GM19351 (cell line): ENCODE results near the gene TASOR2.
A peak's percentile ranks its signal among the peaks of the same experiment; 100 is the strongest.

Experiments used
- ATAC-seq: cut with Tn5 transposase; IDR thresholded peaks from one replicate; pipeline ENCODE4 v1.9.1; 2021; ENCODE audit warnings: mild to moderate bottlenecking, moderate library complexity; ENCODE audit not compliant: unreplicated experiment

Gene TASOR2, protein sequence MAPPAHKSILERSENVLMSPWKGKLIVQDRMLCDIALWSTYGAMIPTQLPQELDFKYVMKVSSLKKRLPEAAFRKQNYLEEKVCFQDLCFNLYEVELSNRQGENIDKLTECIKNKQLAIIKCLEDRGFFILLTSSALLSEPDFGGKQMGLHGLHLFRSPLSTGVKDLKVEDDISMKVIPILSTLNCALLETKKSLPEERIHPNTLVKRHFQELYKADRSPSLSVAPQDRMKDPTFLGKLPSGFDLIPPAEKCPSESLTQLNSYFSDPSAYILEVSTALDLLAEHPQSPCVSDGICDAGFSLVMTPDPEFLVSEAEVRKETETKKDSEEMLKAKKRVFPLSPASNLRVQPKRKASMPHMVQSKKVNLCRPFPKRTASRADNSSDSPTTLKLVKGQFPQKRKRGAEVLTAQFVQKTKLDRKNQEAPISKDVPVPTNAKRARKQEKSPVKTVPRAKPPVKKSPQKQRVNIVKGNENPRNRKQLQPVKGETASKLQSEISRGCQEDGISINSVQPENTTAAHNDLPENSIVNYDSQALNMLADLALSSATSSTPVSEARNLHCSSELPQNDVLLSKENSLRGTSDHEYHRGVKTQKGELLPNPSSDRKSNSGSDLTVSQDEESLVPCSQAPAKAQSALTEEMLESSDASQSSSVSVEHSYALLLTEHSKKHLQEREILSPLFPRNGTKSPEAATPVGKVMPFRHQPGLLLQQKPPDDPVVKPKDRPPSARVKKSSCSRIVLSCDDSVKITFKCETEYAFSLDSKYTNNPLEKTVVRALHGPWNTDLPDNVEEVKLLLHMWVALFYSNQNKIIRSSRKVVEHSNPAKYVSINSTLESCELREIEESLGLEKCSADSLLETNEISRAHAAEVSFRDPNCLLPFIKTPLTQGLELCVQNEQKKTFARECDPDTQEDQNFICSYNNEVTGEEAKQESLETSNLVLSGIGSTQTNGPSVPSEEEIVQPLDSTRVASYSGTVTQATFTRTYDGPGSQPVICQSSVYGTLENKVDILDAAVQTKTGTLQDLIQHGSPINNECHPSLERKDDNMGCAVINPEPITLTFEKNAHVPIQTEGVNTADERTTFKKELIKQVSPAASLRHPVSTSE (N-terminal part only)

DNA sequence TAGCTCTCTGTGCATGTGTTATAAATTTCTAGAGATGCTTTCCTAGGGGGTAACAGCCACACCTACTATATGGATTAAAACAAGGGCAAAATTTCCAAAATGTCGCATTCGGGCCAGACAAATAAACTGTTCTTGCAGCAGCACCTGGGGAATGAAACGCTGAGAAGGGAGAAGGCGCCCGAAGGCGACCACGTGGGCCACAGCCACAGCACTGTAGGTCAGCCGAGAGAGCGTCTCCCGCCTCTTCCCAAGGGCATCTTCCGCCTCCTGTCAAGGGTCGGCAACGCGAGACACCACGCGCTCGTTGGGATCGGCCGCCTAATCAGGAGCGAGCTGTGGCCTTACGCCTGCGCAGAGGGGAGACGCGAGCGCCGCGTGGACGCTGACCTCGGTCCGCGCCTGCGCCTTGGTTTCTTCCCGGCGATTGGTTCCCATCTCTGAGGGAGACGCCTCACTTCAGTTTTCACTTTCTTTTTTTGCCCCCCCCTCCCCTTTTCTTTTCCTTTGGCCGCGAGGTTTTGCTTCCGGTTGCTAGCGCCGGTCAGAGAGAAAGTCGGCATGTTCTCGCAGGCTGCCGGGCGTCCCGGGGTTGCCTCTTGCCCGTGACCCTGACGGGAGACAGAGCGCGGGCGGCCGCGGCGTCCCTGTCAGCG is at the start of gene TASOR2:
TASOR2 (plus strand) TSS at position 521 of the 653 bp plus-strand sequence. CDS start 35,805 bp downstream, outside the sequence.
- peak; percentile 66 for ATAC-seq

- ATAC-seq = no peak
These were observed 49.7 kb upstream of the TASOR2 start for GRCh38 chr10:5634918-5635317.

GRCh38 chr10:5638494-5638893 is 46.1 kb upstream of the TASOR2 start:
- no peak for ATAC-seq

DNA sequence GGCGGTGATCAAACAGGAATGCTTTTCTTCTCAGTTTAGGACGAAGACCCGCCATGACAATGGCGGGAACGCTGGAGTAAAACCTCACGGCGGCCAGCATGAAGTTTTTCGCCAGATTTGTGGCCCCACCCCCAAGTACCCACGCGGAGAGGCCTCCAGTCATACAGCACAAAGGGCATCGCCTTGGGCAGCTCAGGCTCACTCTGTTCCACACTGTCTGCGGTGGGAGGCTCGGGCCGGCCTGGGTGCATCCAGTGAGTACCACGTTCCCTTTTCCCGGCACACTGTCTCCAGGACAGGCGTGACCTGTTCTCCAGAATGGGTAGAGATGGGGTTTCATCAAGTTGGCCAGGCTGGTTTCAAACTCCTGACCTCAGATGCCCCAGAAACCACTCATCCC is 45.6 kb upstream of the TASOR2 start:
- no peak for ATAC-seq

DNA sequence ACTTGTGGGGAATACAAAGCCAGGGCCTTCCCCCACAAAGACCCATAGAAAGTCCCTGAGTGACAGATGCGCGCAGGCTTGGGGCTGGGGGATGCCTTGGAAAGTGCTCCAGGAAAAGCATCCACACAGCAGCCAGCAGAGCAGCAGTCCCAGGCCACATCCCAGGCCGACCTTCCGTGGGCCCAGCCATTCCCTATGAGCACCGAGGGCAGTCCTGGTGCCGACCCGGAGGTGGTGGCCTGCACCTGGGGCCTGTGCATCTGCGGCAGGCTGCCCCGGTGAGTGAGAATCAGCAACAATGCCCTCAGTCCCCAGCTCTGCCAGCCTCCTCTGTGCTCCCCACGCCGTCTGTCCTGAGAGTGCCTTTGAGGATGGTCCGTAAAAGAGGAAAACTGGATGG is 44.6 kb upstream of the TASOR2 start:
- ATAC-seq = no peak

GRCh38 chr10:5640501-5640900 is 44.1 kb upstream of the TASOR2 start:
- no peak for ATAC-seq

GRCh38 chr10:5641501-5641900 is 43.1 kb upstream of the TASOR2 start:
- ATAC-seq = no peak

- no peak for ATAC-seq
These were observed 41.1 kb upstream of the TASOR2 start for GRCh38 chr10:5643346-5644067.

DNA sequence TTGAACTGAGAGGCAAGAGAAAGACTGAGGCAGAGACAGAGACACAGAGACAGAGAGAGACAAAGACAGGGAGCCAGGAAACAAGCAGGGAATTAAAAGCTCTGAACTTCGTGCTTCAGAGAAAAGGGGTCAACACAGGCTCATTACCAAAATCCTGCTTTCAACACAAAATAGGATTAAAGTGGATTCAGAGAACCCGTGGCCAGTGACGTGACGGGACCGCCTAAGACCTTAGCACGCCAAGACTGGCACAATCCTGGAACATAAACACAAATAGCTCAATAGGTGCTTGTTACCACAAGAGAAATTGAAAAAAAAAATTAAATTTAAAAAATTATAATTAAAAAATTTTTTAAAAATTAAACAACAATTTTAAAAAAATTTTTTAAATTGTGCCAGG is 39.7 kb upstream of the TASOR2 start:
- ATAC-seq = no peak

DNA sequence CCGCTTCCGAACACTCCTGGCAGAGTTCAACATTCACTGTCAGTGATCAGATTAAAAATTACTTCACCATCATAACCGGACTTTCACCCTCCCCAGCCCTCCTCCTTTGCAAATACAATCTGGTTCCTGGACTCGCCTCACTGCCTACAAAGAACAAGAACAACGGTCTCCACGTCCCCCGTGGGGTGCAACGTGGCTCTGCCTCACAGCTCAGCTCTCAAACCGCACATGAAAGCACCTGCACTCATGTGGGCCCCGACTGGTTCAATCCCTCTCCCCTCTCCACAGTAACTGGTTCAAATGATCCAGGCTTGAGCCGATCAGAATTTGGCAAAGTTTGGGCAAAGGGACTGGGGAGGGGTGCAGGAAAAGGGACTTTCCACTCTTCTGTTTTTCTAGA is 39.3 kb upstream of the TASOR2 start:
- peak; percentile 53 for ATAC-seq

DNA sequence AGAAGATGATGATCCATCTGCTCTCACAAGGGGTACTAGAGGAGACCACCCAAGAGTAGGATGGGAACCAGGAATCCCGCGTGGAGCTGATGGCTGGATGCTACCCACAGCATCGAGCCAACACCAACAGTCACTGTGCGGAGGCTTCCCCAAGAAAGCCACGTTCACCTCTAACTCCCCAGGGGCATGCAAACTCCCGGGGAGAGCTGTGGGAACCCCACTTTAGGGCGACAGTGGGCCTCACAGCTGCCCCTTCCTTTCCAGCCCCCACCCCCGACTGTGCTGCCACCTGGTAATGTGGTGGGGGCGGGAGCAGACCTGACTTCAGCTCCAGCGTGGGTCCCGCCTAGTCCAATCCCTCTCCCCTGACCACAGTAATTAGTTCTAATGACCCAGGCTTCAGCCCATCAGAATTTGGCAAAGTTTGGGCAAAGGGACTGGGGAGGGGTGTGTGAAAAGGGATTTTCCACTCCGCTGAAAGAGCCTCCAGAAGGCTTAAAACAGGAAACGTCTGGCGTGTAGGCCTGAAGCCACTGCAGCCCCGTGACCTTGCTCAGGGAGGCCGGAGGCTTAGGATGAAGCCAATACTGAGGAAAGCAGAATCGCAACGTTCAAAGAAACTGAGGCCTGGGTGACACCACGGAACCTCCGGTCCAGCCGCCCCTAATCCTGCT is 38.6 kb upstream of the TASOR2 start:
- no peak for ATAC-seq

- no peak for ATAC-seq
These were observed 37.0 kb upstream of the TASOR2 start for GRCh38 chr10:5647507-5648240.

DNA sequence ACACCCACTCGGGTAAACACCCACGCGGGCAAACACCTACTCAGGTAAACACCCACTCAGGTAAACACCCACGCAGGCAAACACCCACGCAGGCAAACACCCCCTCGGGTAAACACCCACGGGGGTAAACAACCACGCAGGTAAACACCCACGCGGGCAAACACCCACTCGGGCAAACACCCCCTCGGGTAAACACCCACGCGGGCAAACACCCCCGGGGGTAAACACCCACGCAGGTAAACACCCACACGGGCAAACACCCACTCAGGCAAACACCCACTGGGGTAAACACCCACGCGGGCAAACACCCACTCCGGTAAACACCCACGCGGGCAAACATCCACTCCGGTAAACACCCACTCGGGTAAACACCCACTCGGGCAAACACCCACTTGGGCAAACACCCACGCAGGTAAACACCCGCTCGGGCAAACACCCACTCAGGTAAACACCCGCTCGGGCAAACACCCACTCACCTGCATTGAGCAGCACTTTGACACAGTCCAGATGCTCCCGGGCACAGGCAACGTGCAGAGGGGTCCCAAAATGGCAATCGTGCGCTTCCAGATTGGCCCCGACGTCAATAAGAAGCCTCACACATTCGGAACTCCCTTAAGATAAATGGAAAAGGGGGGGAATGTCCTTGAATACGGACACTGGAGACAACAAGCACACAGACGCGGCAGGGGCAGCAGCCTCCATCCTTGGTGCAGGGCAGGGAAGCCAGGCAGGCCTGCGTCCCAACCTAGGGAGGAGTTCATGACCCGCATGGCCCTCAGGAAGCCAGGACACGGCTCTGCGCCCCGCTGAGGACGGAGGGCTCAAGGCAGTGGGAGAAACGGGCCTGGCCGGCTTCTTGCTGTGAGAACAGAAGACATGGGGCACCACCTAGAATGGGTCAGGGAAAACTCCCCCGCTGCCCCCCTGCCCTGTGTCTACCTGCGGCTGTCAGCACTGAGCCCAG is 35.9 kb upstream of the TASOR2 start:
- ATAC-seq = no peak

DNA sequence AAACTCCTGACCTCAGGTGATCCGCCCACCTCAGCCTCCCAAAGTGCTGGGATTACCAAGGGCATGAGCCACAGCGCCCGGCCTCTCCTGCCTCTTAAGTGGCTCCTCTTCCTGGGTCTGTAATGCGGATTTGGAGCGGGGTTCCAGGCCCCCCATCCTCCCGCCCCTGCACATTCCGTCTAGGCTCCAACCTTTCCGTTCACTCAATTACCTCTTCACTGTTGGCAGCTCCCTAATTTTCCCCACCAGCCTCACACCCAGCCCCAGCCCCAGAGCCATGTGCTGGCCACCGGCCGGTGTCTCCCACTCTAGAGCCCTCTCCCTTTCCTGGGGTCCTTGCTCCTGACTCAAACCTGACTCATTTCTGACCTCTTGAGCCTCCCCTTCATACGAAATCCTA is 34.9 kb upstream of the TASOR2 start:
- ATAC-seq = no peak

- no peak for ATAC-seq
These were observed 33.8 kb upstream of the TASOR2 start for GRCh38 chr10:5650664-5651387.

- no peak for ATAC-seq
These were observed 33.3 kb upstream of the TASOR2 start for GRCh38 chr10:5651388-5651764.

DNA sequence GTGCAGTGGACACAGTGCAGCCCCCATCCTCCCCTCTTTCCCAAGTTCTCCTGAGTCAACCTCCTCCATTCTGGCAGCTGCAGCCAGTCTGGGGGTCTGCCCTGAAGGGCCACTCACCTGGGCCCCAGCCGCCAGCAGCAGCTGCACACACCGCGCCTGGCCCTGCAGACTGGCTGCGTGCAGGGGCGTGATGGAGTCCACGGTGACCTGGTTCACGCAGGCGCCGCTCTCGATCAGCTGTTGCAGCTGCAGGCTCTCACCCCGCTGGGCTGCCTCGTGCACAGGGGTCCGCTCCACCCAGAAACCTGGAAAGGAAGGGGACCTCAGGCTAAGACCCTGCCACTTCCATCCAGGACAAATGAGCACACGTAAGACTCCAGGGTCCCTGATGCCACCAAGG is 31.9 kb upstream of the TASOR2 start:
- no peak for ATAC-seq
